K562 (cell line): ENCODE data around the gene MAPT. TPM values are rescaled to one million over a fixed set of nuclear protein-coding genes. Genes with fewer than 3 reads are reported as not detected.

ENCODE experiments used
- CHD1 ChIP-seq: fragments of 200-600 bp; sonication (generic); IDR thresholded peaks from one replicate; pipeline ENCODE4 v1.6.1; 2012; ENCODE audit warnings: mild to moderate bottlenecking, moderate library complexity, low read length, inconsistent platforms
- CHD4 ChIP-seq: fragments of 200-600 bp; sonication (generic); IDR thresholded peaks from 3 replicates; pipeline ENCODE4 v1.6.1; 2012; ENCODE audit warnings: low read depth, mild to moderate bottlenecking, mixed read lengths, low read length, inconsistent platforms; ENCODE audit not compliant: insufficient read depth, insufficient replicate concordance, poor library complexity, severe bottlenecking
- E2F1 ChIP-seq: sonication (generic); formaldehyde crosslinking; IDR thresholded peaks from 2 replicates; pipeline ENCODE4 v1.8.1; 2023; ENCODE audit warnings: mild to moderate bottlenecking, missing genetic modification reagents, moderate library complexity
- GABPB2 ChIP-seq: fragments of 250-450 bp; sonication (Bioruptor Pico); conservative IDR thresholded peaks from 2 replicates; pipeline ENCODE4 v1.5.1; 2021; ENCODE audit warnings: mild to moderate bottlenecking
- GATAD2A ChIP-seq: fragments of 450-650 bp; IDR thresholded peaks from 2 replicates; pipeline ENCODE4 v1.6.1; 2017
- HSF4 ChIP-seq: fragments of 250-450 bp; sonication (Bioruptor Pico); IDR thresholded peaks from 2 replicates; pipeline ENCODE4 v2.1.2; 2022; ENCODE audit warnings: mild to moderate bottlenecking, moderate library complexity, borderline replicate concordance
- ILK ChIP-seq: fragments of 450-650 bp; IDR thresholded peaks from 2 replicates; pipeline ENCODE4 v1.6.1; 2016; ENCODE audit warnings: missing genetic modification characterization, low read depth, mild to moderate bottlenecking, missing compliant biosample characterization, moderate library complexity, borderline replicate concordance
- IRF9 ChIP-seq: fragments of 450-650 bp; IDR thresholded peaks from 2 replicates; pipeline ENCODE4 v1.6.1; 2016; ENCODE audit warnings: missing biosample characterization, missing genetic modification characterization
- KDM1A ChIP-seq, 2 experiments: fragments of 450-650 bp; IDR thresholded peaks; 2 replicates each; pipeline ENCODE4 v1.6.1; 2016; ENCODE audit warnings: mild to moderate bottlenecking in 2 of 2
- KDM2B ChIP-seq: fragments of 250-450 bp; sonication (Bioruptor Pico); IDR thresholded peaks from 2 replicates; pipeline ENCODE4 v1.8.0; 2021; ENCODE audit warnings: mild to moderate bottlenecking, moderate library complexity
- L3MBTL2 ChIP-seq: fragments of 450-650 bp; IDR thresholded peaks from 2 replicates; pipeline ENCODE4 v1.6.1; 2016; ENCODE audit warnings: mild to moderate bottlenecking, moderate library complexity
- RB1 ChIP-seq: fragments of 450-650 bp; IDR thresholded peaks from 2 replicates; pipeline ENCODE4 v1.6.1; 2017; ENCODE audit warnings: low read depth, mild to moderate bottlenecking
- RBM22 ChIP-seq: fragments of 200-400 bp; formaldehyde crosslinking; IDR thresholded peaks from 2 replicates; pipeline ENCODE4 v1.6.1; 2018; ENCODE audit warnings: low read length, low read depth; ENCODE audit not compliant: poor library complexity, severe bottlenecking
- TCF7L2 ChIP-seq: fragments of 150-350 bp; IDR thresholded peaks from 2 replicates; pipeline ENCODE4 v1.6.1; 2016; ENCODE audit warnings: low read depth, mild to moderate bottlenecking, low read length, moderate library complexity
- TOE1 ChIP-seq, 2 experiments: fragments of 450-650 bp in 1 of 2; sonication (generic) in 1 of 2; formaldehyde crosslinking in 1 of 2; IDR thresholded peaks; 2 replicates each; pipeline versions ENCODE4 v1.7.1 to v1.8.0; 2016 to 2022; ENCODE audit warnings: borderline replicate concordance in 2 of 2, mild to moderate bottlenecking in 2 of 2, antibody characterized with exemption in 1 of 2, inconsistent platforms in 1 of 2, low read depth in 1 of 2, missing genetic modification reagents in 1 of 2, moderate library complexity in 1 of 2
- TRIM24 ChIP-seq, 2 experiments: fragments of 450-650 bp; IDR thresholded peaks; 2 replicates each; pipeline ENCODE4 v1.6.1; 2016
- TRIM28 ChIP-seq: fragments of 450-650 bp; IDR thresholded peaks from 2 replicates; pipeline ENCODE4 v1.6.1; 2017
- U2AF2 ChIP-seq: fragments of 200-400 bp; formaldehyde crosslinking; optimal IDR thresholded peaks from 2 replicates; pipeline ENCODE3; 2017; ENCODE audit warnings: low read depth, mild to moderate bottlenecking, low read length
- ZNF197 ChIP-seq: fragments of 200-800 bp; sonication (Bioruptor generic); IDR thresholded peaks from 2 replicates; pipeline ENCODE4 v1.6.1; 2016; ENCODE audit warnings: low read depth, missing genetic modification characterization, missing compliant biosample characterization
- ZNF347 ChIP-seq: fragments of 450-650 bp; formaldehyde crosslinking; IDR thresholded peaks from 2 replicates; pipeline ENCODE4 v1.4.0; 2020; ENCODE audit warnings: low read depth, mild to moderate bottlenecking, moderate library complexity
- ZNF76 ChIP-seq: fragments of 250-450 bp; sonication (Bioruptor Pico); IDR thresholded peaks from 2 replicates; pipeline ENCODE4 v1.4.0; 2020; ENCODE audit warnings: mild to moderate bottlenecking, moderate library complexity, borderline replicate concordance
- polyA plus RNA-seq, 8 experiments: library from polyadenylated mRNA; depleted of rRNA in 4 of 8; stranded (reverse) in 5 of 8; unstranded in 3 of 8; fragments of >200 nt; fragmentation: Nextera tagmentation in 2 of 8; fragmentation: Illumina TruSeq in 1 of 8; extraction: Ambion mirVana in 2 of 8; extraction: Trizol in 1 of 8; gene quantifications; 2 replicates each; pipeline versions ENCODE4 v1.2.1 to v1.2.3, GENCODE V29; 2011 to 2014; ENCODE audit warnings: inconsistent platforms in 1 of 8, missing spikeins in 1 of 8
- total RNA-seq, 7 experiments: library from RNA; depleted of rRNA in 6 of 7; stranded (reverse); fragments of >200 nt in 6 of 7; fragmentation: Illumina TruSeq in 2 of 7; extraction: Trizol in 2 of 7; gene quantifications; 2 replicates each; pipeline versions ENCODE4 v1.2.1 to v1.2.3, GENCODE V29; 2011 to 2021; ENCODE audit warnings: low replicate concordance in 1 of 7
- TF ChIP-seq, protein P1 (sequence below): fragments of 250-450 bp; sonication (Bioruptor Pico); IDR thresholded peaks from 2 replicates; pipeline ENCODE4 v1.8.0; 2022; ENCODE audit warnings: moderate library complexity, mild to moderate bottlenecking, inconsistent platforms
- TF ChIP-seq, protein P2 (sequence below): fragments of 450-650 bp; formaldehyde crosslinking; IDR thresholded peaks from 2 replicates; pipeline ENCODE4 v1.4.0; 2020; ENCODE audit warnings: mild to moderate bottlenecking, moderate library complexity

Gene MAPT
- total and polyA plus RNA-seq, 9 of the 15 experiments (the other 6 are each of a cell fraction or from before 2014, with no cell fraction given): 0.04 to 1.1 (median 0.36) TPM

DNA sequence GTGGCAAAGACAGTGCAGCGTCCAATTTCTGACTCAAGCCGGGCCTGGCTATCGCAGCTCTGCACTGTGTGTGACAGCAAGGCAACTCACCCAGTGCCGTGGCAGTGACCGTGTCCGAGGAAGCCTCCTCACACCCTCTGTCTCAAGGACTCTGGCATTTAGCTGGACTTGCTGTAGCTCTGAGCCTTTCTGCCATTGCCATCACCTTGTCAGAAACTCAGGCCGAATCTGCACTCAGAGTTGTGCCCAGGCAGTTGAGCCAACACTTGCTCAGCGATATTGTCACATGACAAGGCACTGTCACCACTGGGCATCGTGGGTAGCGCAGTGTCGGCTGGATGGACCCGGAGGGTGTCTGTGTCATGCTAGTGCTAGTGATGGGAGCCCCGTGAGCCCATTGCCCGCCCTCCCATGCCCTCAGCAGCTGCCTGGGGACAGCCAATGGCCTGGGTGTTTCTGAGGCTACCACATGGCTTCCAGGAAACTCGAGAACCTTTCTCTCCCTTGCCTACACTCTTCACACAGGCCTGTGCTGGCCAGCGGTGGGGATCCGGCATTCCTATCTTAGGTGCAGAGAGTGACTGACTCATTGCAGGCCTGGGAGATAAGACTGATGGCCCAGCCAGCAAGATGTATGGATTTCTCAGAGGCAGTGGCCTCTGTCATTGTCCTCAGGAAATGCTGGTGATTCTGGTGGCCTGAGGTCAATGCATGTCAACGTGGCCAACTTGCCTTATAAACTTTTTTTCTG is 82.6 kb downstream of the MAPT start (continued):
- TF ChIP-seq, protein P1, sequence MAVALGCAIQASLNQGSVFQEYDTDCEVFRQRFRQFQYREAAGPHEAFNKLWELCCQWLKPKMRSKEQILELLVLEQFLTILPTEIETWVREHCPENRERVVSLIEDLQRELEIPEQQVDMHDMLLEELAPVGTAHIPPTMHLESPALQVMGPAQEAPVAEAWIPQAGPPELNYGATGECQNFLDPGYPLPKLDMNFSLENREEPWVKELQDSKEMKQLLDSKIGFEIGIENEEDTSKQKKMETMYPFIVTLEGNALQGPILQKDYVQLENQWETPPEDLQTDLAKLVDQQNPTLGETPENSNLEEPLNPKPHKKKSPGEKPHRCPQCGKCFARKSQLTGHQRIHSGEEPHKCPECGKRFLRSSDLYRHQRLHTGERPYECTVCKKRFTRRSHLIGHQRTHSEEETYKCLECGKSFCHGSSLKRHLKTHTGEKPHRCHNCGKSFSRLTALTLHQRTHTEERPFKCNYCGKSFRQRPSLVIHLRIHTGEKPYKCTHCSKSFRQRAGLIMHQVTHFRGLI (CRISPR knock-in tag): no peak
- TF ChIP-seq RB1: no peak
- TF ChIP-seq TCF7L2: no peak
- 0 out of 2 replicates have a peak, but pooled peaks have one; percentile 25 for TF ChIP-seq IRF9
- peak; percentile 81 to 82 for TF ChIP-seq KDM1A (IDR thresholded peaks at IDR 0.05)
- TF ChIP-seq RBM22: no peak
- peak; percentile 64; the same call in 1 of the 2 replicates for TF ChIP-seq HSF4 (CRISPR knock-in tag)
- TF ChIP-seq ZNF347 (CRISPR knock-in tag): no peak
- TF ChIP-seq L3MBTL2: peak; percentile 98
- TF ChIP-seq ILK: no peak
- 0 out of 2 replicates have a peak, but pooled peaks have one; percentile 16 for TF ChIP-seq GATAD2A
- TF ChIP-seq U2AF2: no peak
- TF ChIP-seq E2F1 (CRISPR knock-in tag): no peak
- peak; percentile 58; the same call in 1 of the 2 replicates for TF ChIP-seq ZNF76 (CRISPR knock-in tag)
- no peak for TF ChIP-seq CHD1
- TF ChIP-seq, protein P2, sequence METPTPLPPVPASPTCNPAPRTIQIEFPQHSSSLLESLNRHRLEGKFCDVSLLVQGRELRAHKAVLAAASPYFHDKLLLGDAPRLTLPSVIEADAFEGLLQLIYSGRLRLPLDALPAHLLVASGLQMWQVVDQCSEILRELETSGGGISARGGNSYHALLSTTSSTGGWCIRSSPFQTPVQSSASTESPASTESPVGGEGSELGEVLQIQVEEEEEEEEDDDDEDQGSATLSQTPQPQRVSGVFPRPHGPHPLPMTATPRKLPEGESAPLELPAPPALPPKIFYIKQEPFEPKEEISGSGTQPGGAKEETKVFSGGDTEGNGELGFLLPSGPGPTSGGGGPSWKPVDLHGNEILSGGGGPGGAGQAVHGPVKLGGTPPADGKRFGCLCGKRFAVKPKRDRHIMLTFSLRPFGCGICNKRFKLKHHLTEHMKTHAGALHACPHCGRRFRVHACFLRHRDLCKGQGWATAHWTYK (CRISPR knock-in tag): peak; percentile 62; the same call in 1 of the 2 replicates
- TF ChIP-seq KDM2B (CRISPR knock-in tag): no peak
- no peak for TF ChIP-seq GABPB2
- no peak for TF ChIP-seq ZNF197 (CRISPR knock-in tag)
- peak; percentile 90 for TF ChIP-seq TOE1 (IDR thresholded peaks at IDR 0.05; ENCODE audit: borderline replicate concordance)
- no peak for TF ChIP-seq TOE1 (CRISPR knock-in tag; IDR thresholded peaks at IDR 0.05; ENCODE audit: borderline replicate concordance, low read depth)
- peak; percentile 70 to 78; a peak in 3 of 4 replicates for TF ChIP-seq TRIM24 (IDR thresholded peaks at IDR 0.05)
- no peak for TF ChIP-seq CHD4
- TF ChIP-seq TRIM28: no peak
